Measurements from ENCODE around the gene ADGRF5. TPM values are rescaled to one million over a fixed set of nuclear protein-coding genes. Genes with fewer than 3 reads are reported as not detected.

The ADGRF5 gene
- total and polyA plus RNA-seq, 2 experiments from 2014 or later, result not detected

DNA sequence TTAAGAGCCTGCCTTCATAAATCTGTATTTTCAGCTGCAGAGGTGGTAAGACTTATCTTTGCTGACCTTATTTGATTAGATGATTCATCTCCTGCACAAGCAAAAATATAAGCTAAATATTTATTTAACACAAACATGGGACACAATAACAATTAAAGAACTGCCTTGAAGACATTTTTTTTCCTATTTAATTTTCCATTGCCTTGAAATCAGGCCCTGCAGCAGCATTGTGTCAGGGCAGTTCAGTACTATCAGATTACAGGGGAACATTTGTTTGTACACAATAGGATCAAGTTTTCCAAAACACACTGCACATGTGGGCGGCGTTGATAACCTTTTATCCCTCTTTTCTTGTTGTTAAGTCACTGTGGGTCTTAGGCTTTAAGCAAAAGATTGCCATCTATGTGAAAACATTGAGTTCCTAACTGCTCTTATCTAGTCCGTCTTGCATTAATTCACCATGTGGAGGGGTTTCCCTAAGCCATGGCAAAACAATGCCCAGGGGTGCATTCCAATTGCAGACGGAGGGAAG, 7.4 kb downstream of the ADGRF5 start:
- TF ChIP-seq POLR2AphosphoS5 (IDR thresholded peaks at IDR 0.05; ENCODE audit: low read depth) (no peak), CTCF (conservative IDR thresholded peaks at IDR 0.05; ENCODE audit: low read depth in 2 of 2) (no peak), ZNF114 (CRISPR knock-in tag; IDR thresholded peaks at IDR 0.05) (no peak), EZH2 (IDR thresholded peaks at IDR 0.05; ENCODE audit: low read depth, unreplicated experiment) (no peak), EZH2phosphoT487 (IDR thresholded peaks at IDR 0.05; ENCODE audit: unreplicated experiment) (no peak), ETS1 (IDR thresholded peaks at IDR 0.05) (no peak), NANOG (IDR thresholded peaks at IDR 0.05; ENCODE audit: borderline replicate concordance) (no peak), ZNF331 (CRISPR knock-in tag; IDR thresholded peaks at IDR 0.05; ENCODE audit: low read depth) (no peak), CREB1 (CRISPR knock-in tag; IDR thresholded peaks at IDR 0.05; ENCODE audit: low read depth) (no peak), STAT1 (IDR thresholded peaks at IDR 0.05; ENCODE audit: unreplicated experiment) (no peak), JUNB (IDR thresholded peaks at IDR 0.05; ENCODE audit: unreplicated experiment) (no peak), REST (IDR thresholded peaks at IDR 0.05; ENCODE audit: unreplicated experiment) (no peak)
- TF ChIP-seq, protein P1, sequence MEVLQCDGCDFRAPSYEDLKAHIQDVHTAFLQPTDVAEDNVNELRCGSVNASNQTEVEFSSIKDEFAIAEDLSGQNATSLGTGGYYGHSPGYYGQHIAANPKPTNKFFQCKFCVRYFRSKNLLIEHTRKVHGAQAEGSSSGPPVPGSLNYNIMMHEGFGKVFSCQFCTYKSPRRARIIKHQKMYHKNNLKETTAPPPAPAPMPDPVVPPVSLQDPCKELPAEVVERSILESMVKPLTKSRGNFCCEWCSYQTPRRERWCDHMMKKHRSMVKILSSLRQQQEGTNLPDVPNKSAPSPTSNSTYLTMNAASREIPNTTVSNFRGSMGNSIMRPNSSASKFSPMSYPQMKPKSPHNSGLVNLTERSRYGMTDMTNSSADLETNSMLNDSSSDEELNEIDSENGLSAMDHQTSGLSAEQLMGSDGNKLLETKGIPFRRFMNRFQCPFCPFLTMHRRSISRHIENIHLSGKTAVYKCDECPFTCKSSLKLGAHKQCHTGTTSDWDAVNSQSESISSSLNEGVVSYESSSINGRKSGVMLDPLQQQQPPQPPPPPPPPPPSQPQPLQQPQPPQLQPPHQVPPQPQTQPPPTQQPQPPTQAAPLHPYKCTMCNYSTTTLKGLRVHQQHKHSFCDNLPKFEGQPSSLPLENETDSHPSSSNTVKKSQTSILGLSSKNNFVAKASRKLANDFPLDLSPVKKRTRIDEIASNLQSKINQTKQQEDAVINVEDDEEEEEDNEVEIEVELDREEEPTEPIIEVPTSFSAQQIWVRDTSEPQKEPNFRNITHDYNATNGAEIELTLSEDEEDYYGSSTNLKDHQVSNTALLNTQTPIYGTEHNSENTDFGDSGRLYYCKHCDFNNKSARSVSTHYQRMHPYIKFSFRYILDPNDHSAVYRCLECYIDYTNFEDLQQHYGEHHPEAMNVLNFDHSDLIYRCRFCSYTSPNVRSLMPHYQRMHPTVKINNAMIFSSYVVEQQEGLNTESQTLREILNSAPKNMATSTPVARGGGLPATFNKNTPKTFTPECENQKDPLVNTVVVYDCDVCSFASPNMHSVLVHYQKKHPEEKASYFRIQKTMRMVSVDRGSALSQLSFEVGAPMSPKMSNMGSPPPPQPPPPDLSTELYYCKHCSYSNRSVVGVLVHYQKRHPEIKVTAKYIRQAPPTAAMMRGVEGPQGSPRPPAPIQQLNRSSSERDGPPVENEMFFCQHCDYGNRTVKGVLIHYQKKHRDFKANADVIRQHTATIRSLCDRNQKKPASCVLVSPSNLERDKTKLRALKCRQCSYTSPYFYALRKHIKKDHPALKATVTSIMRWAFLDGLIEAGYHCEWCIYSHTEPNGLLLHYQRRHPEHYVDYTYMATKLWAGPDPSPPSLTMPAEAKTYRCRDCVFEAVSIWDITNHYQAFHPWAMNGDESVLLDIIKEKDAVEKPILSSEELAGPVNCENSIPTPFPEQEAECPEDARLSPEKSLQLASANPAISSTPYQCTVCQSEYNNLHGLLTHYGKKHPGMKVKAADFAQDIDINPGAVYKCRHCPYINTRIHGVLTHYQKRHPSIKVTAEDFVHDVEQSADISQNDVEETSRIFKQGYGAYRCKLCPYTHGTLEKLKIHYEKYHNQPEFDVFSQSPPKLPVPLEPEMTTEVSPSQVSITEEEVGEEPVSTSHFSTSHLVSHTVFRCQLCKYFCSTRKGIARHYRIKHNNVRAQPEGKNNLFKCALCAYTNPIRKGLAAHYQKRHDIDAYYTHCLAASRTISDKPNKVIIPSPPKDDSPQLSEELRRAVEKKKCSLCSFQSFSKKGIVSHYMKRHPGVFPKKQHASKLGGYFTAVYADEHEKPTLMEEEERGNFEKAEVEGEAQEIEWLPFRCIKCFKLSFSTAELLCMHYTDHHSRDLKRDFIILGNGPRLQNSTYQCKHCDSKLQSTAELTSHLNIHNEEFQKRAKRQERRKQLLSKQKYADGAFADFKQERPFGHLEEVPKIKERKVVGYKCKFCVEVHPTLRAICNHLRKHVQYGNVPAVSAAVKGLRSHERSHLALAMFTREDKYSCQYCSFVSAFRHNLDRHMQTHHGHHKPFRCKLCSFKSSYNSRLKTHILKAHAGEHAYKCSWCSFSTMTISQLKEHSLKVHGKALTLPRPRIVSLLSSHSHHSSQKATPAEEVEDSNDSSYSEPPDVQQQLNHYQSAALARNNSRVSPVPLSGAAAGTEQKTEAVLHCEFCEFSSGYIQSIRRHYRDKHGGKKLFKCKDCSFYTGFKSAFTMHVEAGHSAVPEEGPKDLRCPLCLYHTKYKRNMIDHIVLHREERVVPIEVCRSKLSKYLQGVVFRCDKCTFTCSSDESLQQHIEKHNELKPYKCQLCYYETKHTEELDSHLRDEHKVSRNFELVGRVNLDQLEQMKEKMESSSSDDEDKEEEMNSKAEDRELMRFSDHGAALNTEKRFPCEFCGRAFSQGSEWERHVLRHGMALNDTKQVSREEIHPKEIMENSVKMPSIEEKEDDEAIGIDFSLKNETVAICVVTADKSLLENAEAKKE (CRISPR knock-in tag; IDR thresholded peaks at IDR 0.05), result no peak
- H3K4me1 Mint-ChIP-seq, result no peaks in the 10 kb centered on the region
- Histone ChIP-seq H3K36me3 (ENCODE audit: insufficient read depth) (no peaks in the 10 kb centered on the region), H2AFZ (no peak overlapping the region), H3K4me1 (ENCODE audit: insufficient read depth) (no peaks in the 10 kb centered on the region), H3K27me3 (ENCODE audit: insufficient read depth) (no peaks in the 10 kb centered on the region), H4K20me1 (replicated peaks; ENCODE audit: insufficient read depth) (no peaks in the 10 kb centered on the region), H3K9me2 (ENCODE audit: insufficient read depth) (0 out of 2 replicates have a peak, but pooled peaks cover 3% of the 10 kb centered on the region), H3K4me3 (no peak overlapping the region), H3K4me2 (no peak overlapping the region), H3F3A (replicated peaks; ENCODE audit: low read depth) (no peaks in the 10 kb centered on the region), H3K27ac (ENCODE audit: low read depth) (no peak overlapping the region), H3K79me2 (replicated peaks; ENCODE audit: insufficient read depth) (no peaks in the 10 kb centered on the region)
- H3K27ac Mint-ChIP-seq, result no peak overlapping the region
- no peak for ATAC-seq
- H3K9me3 Mint-ChIP-seq, result no peaks in the 10 kb centered on the region
- H3K27me3 Mint-ChIP-seq (ENCODE audit: insufficient read depth, low read depth, poor library complexity), result peaks cover 2% of the 10 kb centered on the region
- no peak for DNase-seq (ENCODE audit: low spot score)
- no peak overlapping the region for H3K4me3 Mint-ChIP-seq
- H3K36me3 Mint-ChIP-seq (ENCODE audit: low read depth), result no peaks in the 10 kb centered on the region

All from GM23338 (cell line).